ENCODE measurements around the gene FSCN2.

The FSCN2 gene

DNA sequence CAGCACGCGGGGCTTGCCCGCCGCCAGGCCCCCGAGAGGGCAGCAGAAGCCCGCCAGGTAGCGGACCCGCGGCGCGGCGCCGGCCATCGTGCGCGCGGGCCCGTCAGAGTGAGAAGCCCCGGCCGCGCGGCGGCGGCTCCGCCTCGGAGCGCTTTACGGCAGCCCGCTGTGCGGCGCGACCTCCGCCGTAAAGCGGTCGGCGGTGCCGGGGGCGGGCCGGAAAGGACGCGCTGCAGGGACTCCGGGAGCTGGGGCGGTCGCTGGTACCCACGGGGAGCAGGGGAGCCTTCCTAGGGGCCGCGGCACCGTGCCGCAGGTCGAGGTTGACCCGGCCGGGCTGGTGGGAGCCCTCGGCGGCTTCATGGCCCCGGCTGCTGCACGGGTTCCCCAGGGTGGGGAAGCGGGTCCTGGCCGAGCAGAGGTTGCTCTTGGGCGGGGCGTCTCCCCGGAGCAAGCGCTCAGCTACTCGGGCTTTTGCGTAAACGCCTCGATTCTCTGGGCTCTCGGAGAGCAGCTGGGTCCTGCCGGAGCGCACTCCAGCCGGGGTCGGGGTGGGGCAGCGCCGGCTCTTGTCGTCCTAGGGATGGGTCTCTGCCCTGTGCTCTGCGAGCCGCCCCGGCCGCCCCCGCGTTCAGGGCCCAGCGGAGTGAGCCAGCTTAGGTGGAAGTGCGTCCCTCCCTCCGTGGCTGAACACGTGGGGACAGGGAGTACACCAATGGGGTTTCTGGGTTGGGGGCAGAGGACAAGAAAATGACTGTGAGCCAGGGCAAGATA, 24.3 kb downstream of the FSCN2 start, which contains the start of gene FAAP100:
FAAP100 (minus strand) TSS at position 110 of the 774 bp plus-strand sequence; CDS start at position 87, 23 bp downstream.
- DNase-seq (ENCODE audit: low read depth in 2 of 3, low spot score in 1 of 3), result peak; percentile 64 to 81 (median 65)

DNA sequence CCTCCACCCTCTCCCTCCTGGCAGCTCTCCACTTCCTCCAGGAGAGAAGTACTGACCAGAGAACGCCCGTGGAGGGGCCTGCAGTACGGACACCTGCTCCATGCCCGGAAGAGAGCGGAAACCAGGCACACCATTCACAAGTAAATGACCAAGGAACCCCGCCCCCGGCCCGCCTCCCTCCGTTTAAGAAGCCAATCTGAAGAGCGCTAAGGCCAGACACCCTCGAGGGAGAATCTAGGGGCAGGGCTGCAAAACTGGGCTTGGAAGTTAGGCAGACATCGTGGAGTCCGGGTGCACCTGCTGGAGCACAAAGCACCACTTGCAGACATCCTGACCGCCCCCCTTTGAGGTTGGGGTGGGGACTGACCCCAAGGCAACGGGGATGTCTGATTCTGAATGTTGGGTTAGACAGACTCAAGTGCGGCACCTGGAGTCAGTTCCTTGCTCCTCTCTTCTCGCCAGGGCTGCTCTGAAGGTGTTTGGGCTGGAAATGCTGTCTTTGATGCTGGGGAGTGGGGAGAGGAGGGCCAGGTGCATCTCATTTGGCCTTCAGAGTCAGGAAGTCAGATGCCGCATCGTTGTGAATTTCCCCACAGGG, 24.9 kb downstream of the FSCN2 start:
- DNase-seq (ENCODE audit: low read depth in 2 of 3, low spot score in 1 of 3), result peak; percentile 61 to 74 (median 70)

DNA sequence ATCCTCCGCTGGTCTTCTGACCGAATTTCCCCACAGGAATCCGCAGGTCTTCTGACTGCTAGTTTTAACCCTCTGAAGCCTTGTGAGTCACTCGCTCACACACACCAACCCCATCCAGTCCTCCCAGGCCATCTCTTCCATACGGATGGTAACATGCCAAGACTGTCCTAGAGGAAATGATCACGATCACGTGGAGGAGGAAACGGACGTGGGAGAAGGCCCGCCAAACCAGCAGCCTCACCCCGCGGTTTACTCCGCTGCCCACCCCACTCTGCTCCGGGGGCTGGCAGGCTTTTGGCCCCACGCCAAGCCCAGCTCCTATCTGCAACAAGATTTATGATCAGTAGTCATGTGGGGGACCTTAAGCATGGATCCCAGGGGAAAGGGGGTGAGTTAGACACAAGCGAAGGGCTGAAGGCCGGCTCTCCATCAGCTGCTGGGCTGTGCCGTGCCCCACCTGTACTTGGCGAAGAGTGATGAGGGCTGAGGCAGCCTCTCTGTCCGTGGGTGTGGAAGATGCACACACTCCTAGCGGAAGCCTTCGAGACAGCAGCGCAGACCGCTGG, 25.5 kb downstream of the FSCN2 start:
- no peak for DNase-seq (ENCODE audit: low read depth in 2 of 3, low spot score in 1 of 3)

DNA sequence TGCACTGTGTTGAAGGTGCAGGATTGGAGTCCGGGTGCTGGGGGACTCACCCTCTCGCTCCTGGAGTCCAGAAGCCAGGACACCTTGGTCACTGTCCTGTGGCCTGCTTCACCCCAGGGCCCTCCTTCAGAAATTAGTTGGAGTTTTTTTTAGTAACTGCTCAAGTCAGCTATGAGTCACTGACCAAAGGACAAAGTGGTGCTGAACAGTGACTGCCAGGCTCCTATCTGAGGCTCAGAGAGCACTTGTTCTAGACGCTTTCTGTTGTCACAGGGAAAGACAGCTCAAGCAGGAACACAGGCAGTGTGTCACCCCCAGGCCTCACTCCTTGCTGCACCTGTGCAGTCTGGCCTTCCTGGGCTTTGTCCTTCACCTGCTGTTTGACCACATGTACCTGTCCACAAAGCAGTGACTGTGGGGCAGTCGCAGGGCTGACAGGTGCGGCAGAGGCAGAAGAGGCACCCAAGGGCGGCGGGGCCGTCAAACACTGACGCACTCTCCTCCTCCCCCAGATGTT, 28.1 kb downstream of the FSCN2 start:
- no peak for DNase-seq (ENCODE audit: low read depth in 2 of 3, low spot score in 1 of 3)

DNA sequence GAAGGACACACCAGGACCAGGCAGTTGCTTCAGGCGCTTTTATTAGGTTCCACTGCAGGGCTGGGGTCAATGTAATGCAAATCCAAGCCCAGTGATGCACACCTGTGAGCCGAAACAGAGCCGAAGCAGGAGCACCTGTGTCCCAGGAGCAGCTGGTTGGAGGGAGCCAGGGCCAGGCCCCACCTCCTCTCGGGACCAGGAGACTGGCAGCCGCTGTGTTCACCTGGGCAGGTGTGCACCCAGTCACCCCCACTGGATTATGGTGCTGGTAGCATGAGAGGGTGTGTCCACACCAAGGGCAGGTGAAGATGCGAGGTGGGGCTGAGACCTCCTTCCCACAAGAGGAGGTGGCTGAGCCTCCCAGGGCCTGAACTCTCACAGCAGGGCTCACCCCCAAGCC, 28.7 kb downstream of the FSCN2 start:
- no peak for DNase-seq (ENCODE audit: low read depth in 2 of 3, low spot score in 1 of 3)

DNA sequence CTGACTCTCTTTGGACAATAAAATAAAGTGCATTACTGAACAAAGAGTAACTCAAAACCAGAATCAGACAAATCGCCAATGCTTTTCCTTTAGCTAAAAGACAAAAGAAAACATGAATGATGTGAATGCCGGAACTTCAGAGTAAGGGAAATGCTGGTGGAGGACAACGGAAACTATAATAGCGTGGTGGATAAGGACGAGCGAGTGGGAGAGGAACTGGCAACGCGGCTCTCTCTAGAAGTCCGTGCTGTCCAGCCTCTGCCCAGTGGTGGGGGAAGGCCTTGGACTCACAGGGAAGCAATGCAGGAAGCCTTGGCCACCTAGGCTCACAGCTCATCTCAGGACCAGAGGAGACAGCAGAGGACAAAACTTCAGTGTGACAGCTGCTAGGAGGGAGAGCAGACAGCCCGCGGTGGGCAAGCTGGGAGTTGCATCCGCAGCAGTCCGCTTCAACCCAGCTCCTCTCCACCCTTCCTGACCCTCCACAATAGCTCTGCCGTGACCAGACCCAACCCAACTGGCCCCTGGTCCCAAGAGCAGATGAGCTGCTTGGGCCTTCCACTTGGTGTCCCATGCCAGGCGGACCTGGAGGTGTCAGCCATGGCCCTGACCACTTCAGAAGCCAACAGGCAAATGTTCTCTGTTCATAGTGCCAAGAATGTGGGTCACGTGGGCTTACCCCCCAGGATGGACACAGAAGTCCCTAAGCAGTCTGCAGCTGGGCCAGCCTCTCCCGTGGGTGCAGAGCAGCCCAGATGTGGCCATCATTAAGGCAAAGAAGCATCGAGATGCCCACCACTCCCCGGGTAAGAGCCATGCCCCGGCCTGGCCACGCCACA, 29.3 kb downstream of the FSCN2 start:
- DNase-seq (ENCODE audit: low read depth in 2 of 3, low spot score in 1 of 3), result no peak

DNA sequence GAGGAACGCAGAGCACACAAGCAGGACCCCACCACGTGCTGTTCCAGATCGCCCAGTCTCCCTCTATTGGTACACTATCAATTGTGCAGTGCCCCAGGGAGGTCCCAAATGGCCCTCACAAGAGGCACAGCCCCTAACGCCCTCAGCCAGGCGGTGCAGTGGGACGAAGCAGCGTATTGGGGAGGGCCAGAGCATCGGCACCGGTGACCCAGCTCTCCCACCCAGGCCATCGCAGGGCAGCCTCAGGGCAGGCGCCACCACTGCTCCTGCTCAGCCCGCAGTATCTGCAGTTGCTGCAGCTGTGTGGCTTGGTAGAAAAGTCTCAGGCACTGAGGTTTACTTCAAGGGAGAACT, 29.9 kb downstream of the FSCN2 start:
- no peak for DNase-seq (ENCODE audit: low read depth in 2 of 3, low spot score in 1 of 3)

DNA sequence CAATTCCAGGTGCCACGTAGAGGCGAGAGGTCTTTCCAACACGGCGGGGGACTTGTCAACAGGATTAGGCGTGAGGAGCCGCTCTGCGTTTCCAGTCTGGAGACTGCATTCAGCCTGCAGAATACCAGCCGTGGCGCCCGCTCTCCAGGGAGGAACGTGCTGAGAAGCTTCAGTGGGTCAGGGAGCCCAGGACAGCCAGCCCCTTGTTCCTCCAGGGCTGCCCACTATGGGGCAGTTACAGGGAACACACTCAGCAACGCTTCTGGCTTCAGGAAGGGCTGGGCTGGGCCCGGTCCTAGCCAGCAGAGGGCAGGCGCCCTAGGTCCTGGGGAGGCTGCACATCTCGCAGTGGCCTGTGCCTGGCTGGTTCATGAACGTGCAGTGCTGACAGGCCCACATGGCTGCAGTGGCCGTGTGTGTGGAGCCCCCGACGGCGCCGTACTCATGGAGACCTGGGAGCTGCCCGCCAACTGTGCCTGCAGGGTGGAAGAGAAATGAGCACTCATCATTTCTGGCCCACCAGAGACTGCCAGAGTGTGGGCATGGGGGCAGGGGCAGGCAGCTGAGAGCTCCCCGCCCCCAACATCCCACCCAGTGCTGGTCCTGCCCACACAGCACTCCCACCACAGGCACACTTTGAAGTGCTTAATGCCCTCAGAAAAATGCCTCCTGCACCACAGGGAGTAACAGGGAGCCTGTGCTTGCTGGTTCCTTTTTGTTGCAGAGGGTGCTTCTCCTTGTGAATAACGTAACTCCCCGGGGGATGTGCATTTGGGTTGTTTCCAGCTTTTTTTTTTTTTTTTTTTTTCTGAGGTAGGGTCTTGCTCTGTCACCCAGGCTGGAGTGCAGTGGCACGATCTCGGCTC, 31.0 kb downstream of the FSCN2 start:
- no peak for DNase-seq (ENCODE audit: low read depth in 2 of 3, low spot score in 1 of 3)

DNA sequence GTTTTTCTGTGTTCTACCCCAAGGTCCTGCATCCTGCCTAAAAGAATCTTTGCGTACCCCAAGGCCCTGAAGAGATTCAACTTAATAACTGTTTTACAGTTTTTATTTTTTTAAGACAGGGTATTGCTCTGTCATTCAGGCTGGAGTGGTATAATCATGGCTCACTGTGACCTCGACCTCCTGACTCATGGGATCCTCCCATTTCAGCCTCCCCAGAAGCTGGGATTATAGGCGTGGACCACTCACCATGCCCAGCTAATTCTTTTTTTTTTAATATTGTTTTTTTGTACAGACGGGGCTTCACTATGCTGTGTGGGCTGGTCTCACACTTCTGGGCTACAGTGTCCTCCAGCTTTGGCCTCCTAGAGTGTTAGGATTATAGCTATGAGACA, 33.3 kb downstream of the FSCN2 start:
- no peak for DNase-seq (ENCODE audit: low read depth in 2 of 3, low spot score in 1 of 3)

DNA sequence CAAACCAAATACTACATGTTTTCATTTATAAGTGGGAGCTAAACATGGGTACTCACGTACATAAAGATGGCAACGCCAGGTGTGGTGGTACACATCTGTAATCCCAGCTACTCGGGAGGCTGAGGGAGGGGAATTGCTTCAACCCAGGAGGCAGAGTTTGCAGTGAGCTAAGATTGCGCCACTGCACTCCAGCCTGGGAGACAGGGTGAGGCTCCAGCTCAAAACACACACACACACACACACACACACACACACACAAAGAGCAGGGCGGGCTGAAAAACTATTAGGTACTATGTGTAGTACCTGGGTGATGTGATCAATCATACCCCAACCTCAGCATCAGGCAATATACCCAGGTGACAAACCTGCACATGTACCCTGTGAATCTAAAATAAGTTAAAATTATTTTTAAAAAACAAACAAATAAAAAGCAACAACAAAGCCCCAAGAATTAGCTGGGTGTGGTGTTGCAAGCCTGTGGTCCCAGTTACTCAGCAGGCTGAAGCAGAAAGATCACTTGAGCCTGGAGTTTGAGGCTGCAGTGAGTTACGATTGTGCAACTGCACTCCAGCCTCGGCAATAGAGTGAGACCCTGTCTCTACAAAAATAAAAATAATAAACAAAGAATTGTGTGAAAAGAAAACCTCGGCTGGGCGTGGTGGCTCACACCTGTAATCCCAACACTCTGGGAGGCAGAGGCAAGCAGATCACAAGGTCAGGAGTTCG, 35.8 kb downstream of the FSCN2 start:
- no peak for DNase-seq (ENCODE audit: low read depth in 2 of 3, low spot score in 1 of 3)

DNA sequence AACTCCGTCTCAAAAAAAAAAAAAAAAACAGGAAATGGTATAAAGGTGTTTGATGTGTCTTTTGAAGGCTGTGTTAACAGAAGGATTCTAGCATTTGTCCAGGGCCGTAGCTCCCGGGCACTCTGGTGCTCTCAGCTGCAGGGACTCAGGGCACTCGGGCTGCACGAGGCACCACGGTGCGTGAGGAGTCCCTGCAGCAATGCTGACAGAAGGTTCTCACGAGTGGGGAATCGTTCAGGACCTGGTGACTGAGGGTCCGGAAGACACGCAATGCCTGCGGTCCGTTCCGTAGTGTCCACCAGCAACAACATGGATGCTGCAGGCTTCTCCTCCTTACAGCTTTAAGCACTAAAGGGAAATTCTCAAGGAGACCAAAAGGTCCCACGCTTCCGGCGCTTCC, 36.6 kb downstream of the FSCN2 start:
- no peak for DNase-seq (ENCODE audit: low read depth in 2 of 3, low spot score in 1 of 3)

DNA sequence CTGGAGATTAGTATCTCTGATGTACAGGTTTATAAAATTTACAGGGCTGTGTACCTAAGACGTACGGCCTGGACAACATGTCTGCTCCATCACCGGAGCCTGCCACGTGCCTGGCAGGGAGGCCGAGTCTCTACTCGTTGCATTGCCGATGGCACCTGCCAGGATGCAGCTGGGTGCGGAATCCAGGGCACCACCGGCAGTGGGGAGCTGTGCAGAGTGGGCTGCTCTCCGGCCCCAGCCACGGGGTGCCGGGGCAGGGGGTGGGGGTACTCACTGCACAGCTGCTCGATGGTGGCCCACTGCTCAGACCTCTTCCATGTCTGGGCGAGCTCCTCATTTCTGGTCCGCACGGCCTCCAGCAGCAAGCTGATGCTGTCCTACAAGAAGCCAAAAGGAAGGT, 37.1 kb downstream of the FSCN2 start:
- no peak for DNase-seq (ENCODE audit: low read depth in 2 of 3, low spot score in 1 of 3)

DNA sequence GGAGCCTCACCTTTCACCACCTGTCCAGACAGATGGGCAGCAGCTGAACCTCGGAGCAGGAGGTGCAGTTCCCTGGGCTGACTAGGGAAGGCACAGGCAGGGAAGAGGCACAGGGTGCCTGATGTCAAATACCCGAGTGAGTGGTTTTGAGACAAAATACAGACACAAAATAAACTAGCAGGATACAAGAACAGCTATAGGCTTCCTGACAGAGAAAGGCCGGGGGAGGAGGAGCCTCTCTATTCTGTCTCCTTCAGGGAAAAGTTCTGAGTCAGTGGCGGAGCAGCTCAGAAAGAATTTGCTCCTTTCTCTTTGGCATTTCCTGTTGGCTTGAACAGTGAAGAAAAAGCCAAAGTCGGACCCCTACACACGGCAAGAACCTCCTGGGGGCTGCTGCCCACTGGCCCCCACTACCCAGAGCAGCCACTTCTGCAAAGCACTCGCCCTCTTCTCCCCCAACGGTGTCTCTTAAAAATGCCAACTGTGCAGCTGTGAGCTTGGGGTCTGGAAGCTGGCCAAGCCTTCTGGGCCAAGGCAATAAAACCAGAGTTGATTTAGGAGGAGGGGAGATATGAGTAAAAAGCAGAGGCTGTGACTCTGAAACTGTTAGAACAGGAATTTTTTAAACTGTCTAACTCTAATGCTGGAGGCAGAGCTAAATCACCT, 38.4 kb downstream of the FSCN2 start:
- DNase-seq (ENCODE audit: low read depth in 2 of 3, low spot score in 1 of 3), result no peak

DNA sequence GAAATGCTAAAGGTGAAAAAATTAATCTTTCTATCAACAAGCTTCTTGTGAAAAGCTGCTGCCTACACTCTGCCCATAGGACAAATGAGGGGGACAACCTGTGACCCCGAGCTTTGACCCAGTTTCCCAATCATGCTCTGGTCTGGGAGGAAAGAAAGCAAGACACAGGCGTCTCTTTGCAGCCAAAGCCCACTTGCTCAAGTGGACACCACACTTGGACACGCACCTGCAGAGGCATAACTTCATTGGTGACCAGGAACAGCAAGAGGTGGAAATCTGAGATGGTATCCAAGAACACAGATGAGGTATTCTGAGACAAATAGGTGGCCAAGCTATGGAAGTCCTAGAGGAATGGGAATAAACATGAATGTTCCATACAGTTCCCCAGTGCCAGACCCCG, 39.0 kb downstream of the FSCN2 start:
- DNase-seq (ENCODE audit: low read depth in 2 of 3, low spot score in 1 of 3), result no peak

DNA sequence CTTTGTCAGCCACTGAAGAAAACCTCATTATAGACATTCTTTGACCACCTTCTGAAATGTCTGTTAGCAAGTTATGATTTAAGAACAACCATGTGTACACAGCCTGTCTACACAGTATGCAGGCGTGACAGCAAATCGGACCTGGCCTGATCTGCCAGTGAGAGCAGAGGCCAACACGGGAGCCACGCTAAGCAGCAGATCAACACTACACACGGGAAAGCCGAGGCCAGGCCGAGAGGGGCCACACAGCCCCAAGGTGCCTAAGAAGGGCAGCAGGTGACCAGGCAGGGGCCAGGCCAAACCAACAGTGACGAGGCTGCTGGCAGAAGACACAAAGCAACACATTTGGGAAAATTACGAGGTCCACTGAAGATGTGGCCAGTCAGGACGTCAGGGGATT, 40.2 kb downstream of the FSCN2 start:
- no peak for DNase-seq (ENCODE audit: low read depth in 2 of 3, low spot score in 1 of 3)

DNA sequence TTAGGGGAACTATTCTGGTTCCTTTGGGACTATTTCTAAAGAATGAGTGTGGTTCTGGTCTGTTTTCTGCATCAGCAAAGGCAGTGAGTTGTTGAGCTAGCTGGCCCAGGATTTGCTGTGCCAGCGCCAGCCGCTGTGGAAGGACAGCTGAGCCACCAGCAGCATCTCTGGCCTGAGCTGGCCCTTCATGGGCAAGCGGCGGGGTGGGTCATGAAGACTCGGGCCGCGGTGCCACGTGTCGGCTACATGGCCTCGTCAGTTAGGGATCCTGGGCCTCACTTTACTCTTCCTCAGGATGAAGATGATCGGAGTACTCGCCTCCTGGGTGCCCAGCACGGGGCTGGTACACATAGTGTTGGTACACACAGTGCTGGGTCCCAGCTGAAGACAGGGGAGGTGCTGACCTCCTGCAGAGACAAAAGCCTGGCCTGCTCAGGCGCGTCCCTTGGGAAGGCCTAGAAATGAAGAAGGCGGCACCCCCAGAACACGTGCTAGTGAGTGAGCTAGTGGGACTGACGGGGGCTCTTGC, 41.9 kb downstream of the FSCN2 start:
- no peak for DNase-seq (ENCODE audit: low read depth in 2 of 3, low spot score in 1 of 3)

DNA sequence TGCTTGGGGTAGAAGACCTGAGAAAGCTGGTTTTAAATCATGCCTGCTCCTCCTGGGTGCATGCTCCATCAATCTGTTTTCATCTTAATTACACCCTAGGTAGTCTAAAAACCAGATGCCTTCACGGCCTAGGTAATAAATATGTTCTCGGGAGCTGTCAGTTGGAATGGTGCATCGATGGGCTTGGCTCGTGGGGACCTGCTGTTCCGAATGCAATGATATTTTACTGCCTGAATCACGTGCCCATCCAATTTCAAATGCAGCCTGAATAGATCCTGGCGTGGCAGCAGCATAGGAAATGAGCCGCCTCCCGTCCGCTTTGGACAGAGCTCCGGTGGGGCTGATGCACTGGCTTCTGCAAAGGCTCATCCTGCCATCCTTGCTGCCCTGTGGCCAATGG, 42.8 kb downstream of the FSCN2 start:
- DNase-seq (ENCODE audit: low read depth in 2 of 3, low spot score in 1 of 3), result no peak

DNA sequence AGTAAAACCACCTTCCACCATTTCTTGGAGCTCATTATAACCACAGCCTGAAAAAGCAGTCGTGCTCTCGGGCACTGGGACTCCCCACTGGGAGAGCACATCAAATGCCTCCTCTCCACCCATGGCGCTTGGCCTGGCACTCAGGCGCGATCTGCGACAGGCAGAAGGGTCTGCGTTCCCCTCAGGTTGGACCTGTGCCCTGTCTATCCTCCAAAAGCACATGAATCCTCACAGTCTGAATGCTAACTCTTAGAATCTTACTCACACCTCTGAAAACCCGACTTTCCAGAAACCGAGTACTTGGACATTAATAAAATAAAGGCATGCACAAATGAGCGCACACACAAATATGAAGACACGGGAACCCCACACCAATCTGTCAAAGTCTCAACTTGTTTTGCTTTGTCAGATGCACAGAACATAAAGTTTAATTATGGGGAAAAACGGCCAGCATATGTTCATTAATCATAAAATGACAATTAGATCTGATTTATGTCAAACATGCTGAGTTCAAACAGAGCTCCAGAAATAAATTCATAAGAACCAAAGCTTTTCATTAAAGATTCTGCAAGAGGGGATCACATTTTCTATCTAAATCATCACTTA, 44.5 kb downstream of the FSCN2 start:
- DNase-seq (ENCODE audit: low read depth in 2 of 3, low spot score in 1 of 3), result no peak
